NCI-H82 (cell line): ENCODE data around the gene DLL1.
"Not testable (repeated sequence)": the region's sequence is repeated elsewhere in the genome, so short reads cannot be mapped to it uniquely, and the experiment has no call there.

ENCODE experiments used
- DNase-seq: peaks from one replicate; lab custom pipeline; 2025; lab: John Stamatoyannopoulos, UW

DLL1 gene

GRCh38 chr6:170266061-170266825, 24.6 kb downstream of the DLL1 start:
- DNase-seq = peak; percentile 75

- DNase-seq = peak; percentile 59
Measured at GRCh38 chr6:170265655-170266054, 25.2 kb downstream of the DLL1 start.

GRCh38 chr6:170264644-170265043, 26.2 kb downstream of the DLL1 start:
- DNase-seq = not testable (repeated sequence)

- DNase-seq = no peak
Measured at GRCh38 chr6:170264086-170264485, 26.8 kb downstream of the DLL1 start.

- DNase-seq = no peak
Measured at GRCh38 chr6:170263410-170263809, 27.5 kb downstream of the DLL1 start.

GRCh38 chr6:170262489-170263088, 28.3 kb downstream of the DLL1 start:
- DNase-seq = no peak

- no peak for DNase-seq
Measured at GRCh38 chr6:170261643-170262488, 29.0 kb downstream of the DLL1 start.

GRCh38 chr6:170260686-170261085, 30.2 kb downstream of the DLL1 start:
- peak; percentile 34 for DNase-seq

GRCh38 chr6:170259278-170259677, 31.6 kb downstream of the DLL1 start:
- no peak for DNase-seq

GRCh38 chr6:170258407-170258806, 32.5 kb downstream of the DLL1 start:
- no peak for DNase-seq

- DNase-seq = no peak
Measured at GRCh38 chr6:170257376-170257775, 33.5 kb downstream of the DLL1 start.

GRCh38 chr6:170256641-170257040, 34.2 kb downstream of the DLL1 start:
- DNase-seq = no peak

- no peak for DNase-seq
Measured at GRCh38 chr6:170255426-170256125, 35.3 kb downstream of the DLL1 start.

- no peak for DNase-seq
Measured at GRCh38 chr6:170254315-170255213, 36.3 kb downstream of the DLL1 start.

GRCh38 chr6:170253910-170254269, 37.0 kb downstream of the DLL1 start:
- peak; percentile 93 for DNase-seq

- peak; percentile 47 for DNase-seq
Measured at GRCh38 chr6:170253226-170253909, 37.5 kb downstream of the DLL1 start.

- DNase-seq = peak; percentile 94
Measured at GRCh38 chr6:170251776-170252571, 38.9 kb downstream of the DLL1 start.

- peak; percentile 24 for DNase-seq
Measured at GRCh38 chr6:170250981-170251775, 39.7 kb downstream of the DLL1 start.

- peak; percentile 17 for DNase-seq
Measured at GRCh38 chr6:170250455-170250854, 40.4 kb downstream of the DLL1 start.
